Measurements from ENCODE around the gene TMEM61.

GRCh38 chr1:54951810-54952226 is 28.6 kb upstream of the TMEM61 start:
- TF ChIP-seq CTCF (IDR thresholded peaks at IDR 0.05) (no peak), MXI1 (IDR thresholded peaks at IDR 0.05; ENCODE audit: low read depth, low read length) (no peak), EP300 (IDR thresholded peaks at IDR 0.05; ENCODE audit: borderline replicate concordance in 1 of 2, low read depth in 1 of 2, low read length in 1 of 2) (no peak), MAX (IDR thresholded peaks at IDR 0.05; ENCODE audit: low read depth) (no peak), REST (IDR thresholded peaks at IDR 0.05; ENCODE audit: low read depth, low read length) (no peak), CHD2 (IDR thresholded peaks at IDR 0.05; ENCODE audit: low read length, partially characterized antibody) (no peak), POLR2AphosphoS5 (IDR thresholded peaks at IDR 0.05; ENCODE audit: low read depth, low read length) (no peak), USF1 (IDR thresholded peaks at IDR 0.05; ENCODE audit: borderline replicate concordance, low read depth) (no peak), RFX5 (IDR thresholded peaks at IDR 0.05; ENCODE audit: low read length) (no peak), TCF12 (IDR thresholded peaks at IDR 0.05) (no peak)

Data from SK-N-SH (cell line).